Lower lobe of right lung (tissue), 2 donors: ENCODE measurements around the gene KRT83. TPM values are rescaled to one million over a fixed set of nuclear protein-coding genes. Genes with fewer than 3 reads are reported as not detected.
A peak's percentile ranks its signal among the peaks of the same experiment; 100 is the strongest.

ENCODE experiments used
- ATAC-seq, 2 donors: fragments of 200-7000 bp; cut with Tn5 transposase; one replicate each; pipeline ENCODE4 v1.9.1; 2020 to 2022; ENCODE audit warnings: mild to moderate bottlenecking in 2 of 2, moderate library complexity in 2 of 2
- DNase-seq: peaks from one replicate; pipeline ENCODE4 v3.0.0-alpha.2; 2020
- H3K27ac ChIP-seq: fragments of 200-600 bp; one replicate; pipeline ENCODE4 v1.8.0; 2022
- H3K27me3 ChIP-seq: fragments of 200-600 bp; one replicate; pipeline ENCODE4 v1.8.0; 2022; ENCODE audit warnings: low read depth
- H3K36me3 ChIP-seq: fragments of 200-600 bp; one replicate; pipeline ENCODE4 v1.8.0; 2022; ENCODE audit warnings: mild to moderate bottlenecking
- H3K4me1 ChIP-seq: fragments of 200-600 bp; one replicate; pipeline ENCODE4 v1.8.0; 2022
- H3K4me3 ChIP-seq: fragments of 200-600 bp; one replicate; pipeline ENCODE4 v1.8.0; 2022; ENCODE audit warnings: mild to moderate bottlenecking
- H3K9me3 ChIP-seq: fragments of 200-600 bp; one replicate; pipeline ENCODE4 v1.8.0; 2022
- CTCF ChIP-seq: fragments of 200-600 bp; IDR thresholded peaks from one replicate; pipeline ENCODE4 v1.8.0; 2022; ENCODE audit warnings: antibody characterized with exemption, mild to moderate bottlenecking
- intact Hi-C: fragments of 100-400 bp; cut with DNase I; formaldehyde crosslinking; loops from one replicate; pipeline ENCODE4 v1.11.0; 2022
- total RNA-seq: library from RNA; stranded (reverse); fragmentation: NEBNext Ultra II Directional; extraction: Animal tissue kit (Norgen Biotek cat#: 25700); gene quantifications from one replicate; pipeline ENCODE4 v1.2.1, GENCODE V29; 2021
- donor health status: DM: no; HTN: yes; CAD: no; lungs with severe emphysema.

Gene KRT83
- total RNA-seq, 1 donor from 2014 or later = not detected

GRCh38 chr12:52342781-52343490 is 21.7 kb upstream of the KRT83 start:
- no peak for TF ChIP-seq CTCF
- Histone ChIP-seq H3K36me3 (no peaks in the 10 kb centered on the region), H3K27me3 (no peaks in the 10 kb centered on the region), H3K4me3 (no peak overlapping the region), H3K4me1 (peaks cover 7% of the 10 kb centered on the region), H3K27ac (no peak overlapping the region), H3K9me3 (peaks cover 6% of the 10 kb centered on the region)
- intact Hi-C loops = no loop called here
- ATAC-seq (peak; percentile 71 to 73), DNase-seq (no peak)

- ATAC-seq (no peak), DNase-seq (no peak)
- no peak for TF ChIP-seq CTCF
- Histone ChIP-seq H3K4me3 (no peak overlapping the region), H3K27ac (no peak overlapping the region), H3K27me3 (no peaks in the 10 kb centered on the region), H3K9me3 (peaks cover 6% of the 10 kb centered on the region), H3K36me3 (no peaks in the 10 kb centered on the region), H3K4me1 (peaks cover 5% of the 10 kb centered on the region)
- intact Hi-C loops = no loop called here
These were observed 19.9 kb upstream of the KRT83 start for GRCh38 chr12:52341066-52341580.

GRCh38 chr12:52338241-52338960 is 17.2 kb upstream of the KRT83 start:
- intact Hi-C loops = no loop called here
- no peaks in the 10 kb centered on the region for H3K4me1 ChIP-seq
- peaks cover 2% of the 10 kb centered on the region for H3K9me3 ChIP-seq
- no peak for ATAC-seq
- TF ChIP-seq CTCF = no peak
- H3K27me3 ChIP-seq = no peaks in the 10 kb centered on the region
- no peak for DNase-seq
- no peak overlapping the region for H3K27ac ChIP-seq
- H3K4me3 ChIP-seq = no peak overlapping the region
- no peaks in the 10 kb centered on the region for H3K36me3 ChIP-seq

GRCh38 chr12:52337054-52337453 is 15.9 kb upstream of the KRT83 start:
- Histone ChIP-seq H3K4me3 (no peak overlapping the region), H3K4me1 (no peaks in the 10 kb centered on the region), H3K27me3 (no peaks in the 10 kb centered on the region), H3K27ac (no peak overlapping the region), H3K36me3 (no peaks in the 10 kb centered on the region), H3K9me3 (no peaks in the 10 kb centered on the region)
- intact Hi-C loops = no loop called here
- DNase-seq (no peak), ATAC-seq (no peak)
- no peak for TF ChIP-seq CTCF

- no peaks in the 10 kb centered on the region for H3K36me3 ChIP-seq
- intact Hi-C loops = no loop called here
- no peaks in the 10 kb centered on the region for H3K9me3 ChIP-seq
- no peaks in the 10 kb centered on the region for H3K4me1 ChIP-seq
- no peak overlapping the region for H3K27ac ChIP-seq
- H3K4me3 ChIP-seq = no peak overlapping the region
- no peaks in the 10 kb centered on the region for H3K27me3 ChIP-seq
- no peak for DNase-seq
- no peak for TF ChIP-seq CTCF
- ATAC-seq = no peak
These were observed 15.4 kb upstream of the KRT83 start for GRCh38 chr12:52336641-52337040.
